Measurements from ENCODE around the gene SPDYE16. TPM values are rescaled to one million over a fixed set of nuclear protein-coding genes. Genes with fewer than 3 reads are reported as not detected.
"Not testable (repeated sequence)": the region's sequence is repeated elsewhere in the genome, so short reads cannot be mapped to it uniquely, and the experiment has no call there.

The SPDYE16 gene
- total and polyA plus RNA-seq, 4 donors: 0.05 to 0.50 (median 0.22) TPM

DNA sequence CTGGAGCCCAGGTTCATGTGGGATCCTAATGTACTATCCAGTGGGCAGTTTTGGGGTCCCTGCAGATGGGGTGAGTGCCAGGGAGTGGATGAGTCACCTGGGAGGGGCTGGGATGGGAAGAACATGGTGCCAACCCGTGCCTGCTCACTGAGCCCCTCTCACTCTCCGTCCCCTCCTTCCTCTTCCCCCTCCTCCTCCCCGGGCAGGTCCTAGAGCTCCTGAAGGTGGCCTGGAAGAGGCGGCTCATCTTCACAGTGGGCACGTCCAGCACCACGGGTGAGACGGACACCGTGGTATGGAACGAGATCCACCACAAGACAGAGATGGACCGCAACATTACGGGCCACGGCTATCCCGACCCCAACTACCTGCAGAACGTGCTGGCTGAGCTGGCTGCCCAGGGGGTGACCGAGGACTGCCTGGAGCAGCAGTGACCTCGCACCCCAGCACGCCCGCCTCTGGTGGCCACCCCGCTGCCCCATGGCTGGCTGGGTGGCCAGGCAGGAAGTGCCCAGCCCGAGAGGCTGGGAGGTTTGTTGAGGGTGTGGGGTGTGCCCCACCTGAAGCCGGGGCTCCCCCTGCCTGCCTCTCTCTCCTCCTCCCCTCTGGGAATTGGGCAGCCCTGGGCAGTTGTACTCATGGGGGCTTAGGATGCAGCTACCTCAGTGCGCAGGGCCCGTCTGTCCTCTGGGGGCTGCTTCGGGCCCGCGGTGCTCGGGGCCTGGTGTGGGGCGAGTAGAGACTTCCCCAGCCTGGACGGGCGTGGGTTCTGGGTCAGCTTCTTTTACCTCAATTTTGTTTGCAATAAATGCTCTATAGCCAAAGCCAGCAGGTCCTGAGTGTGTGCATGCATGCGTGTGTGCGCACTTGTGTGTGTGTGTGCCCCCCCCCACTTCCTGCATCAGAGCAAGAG is 37.7 kb downstream of the SPDYE16 start:
- H3K9ac ChIP-seq (ENCODE audit: low read depth in 1 of 2, low read length in 2 of 2): no peak overlapping the region
- peaks cover 0 to under 1% (median 0%) of the 10 kb centered on the region in 4 donors for H3K4me1 ChIP-seq (ENCODE audit: control insufficient read depth in 4 of 4, insufficient read depth in 4 of 4, low read length in 3 of 4)
- H3K36me3 ChIP-seq (ENCODE audit: control insufficient read depth in 4 of 4, insufficient read depth in 3 of 4, low read depth in 1 of 4, low read length in 3 of 4): peaks cover 3 to 17% (median 7%) of the 10 kb centered on the region in 4 donors
- DNase-seq (ENCODE audit: low spot score): no peak
- TF ChIP-seq HNF4A (conservative IDR thresholded peaks at IDR 0.05): no peak
- no peak for TF ChIP-seq YY1 (IDR thresholded peaks at IDR 0.05)
- H3K27me3 ChIP-seq (ENCODE audit: control insufficient read depth in 4 of 4, insufficient read depth in 4 of 4, low read length in 3 of 4): no peaks in the 10 kb centered on the region
- H3K9me3 ChIP-seq (ENCODE audit: control insufficient read depth in 4 of 4, low read length in 3 of 4): no peaks in the 10 kb centered on the region
- 96% methylated on average over 32 of the region's 32 CpGs for WGBS
- H3K27ac ChIP-seq (ENCODE audit: low read depth in 1 of 2, low read length in 2 of 2): no peak overlapping the region
- H3K4me3 ChIP-seq (ENCODE audit: low read depth in 1 of 3, low read length in 3 of 3): no peak overlapping the region

DNA sequence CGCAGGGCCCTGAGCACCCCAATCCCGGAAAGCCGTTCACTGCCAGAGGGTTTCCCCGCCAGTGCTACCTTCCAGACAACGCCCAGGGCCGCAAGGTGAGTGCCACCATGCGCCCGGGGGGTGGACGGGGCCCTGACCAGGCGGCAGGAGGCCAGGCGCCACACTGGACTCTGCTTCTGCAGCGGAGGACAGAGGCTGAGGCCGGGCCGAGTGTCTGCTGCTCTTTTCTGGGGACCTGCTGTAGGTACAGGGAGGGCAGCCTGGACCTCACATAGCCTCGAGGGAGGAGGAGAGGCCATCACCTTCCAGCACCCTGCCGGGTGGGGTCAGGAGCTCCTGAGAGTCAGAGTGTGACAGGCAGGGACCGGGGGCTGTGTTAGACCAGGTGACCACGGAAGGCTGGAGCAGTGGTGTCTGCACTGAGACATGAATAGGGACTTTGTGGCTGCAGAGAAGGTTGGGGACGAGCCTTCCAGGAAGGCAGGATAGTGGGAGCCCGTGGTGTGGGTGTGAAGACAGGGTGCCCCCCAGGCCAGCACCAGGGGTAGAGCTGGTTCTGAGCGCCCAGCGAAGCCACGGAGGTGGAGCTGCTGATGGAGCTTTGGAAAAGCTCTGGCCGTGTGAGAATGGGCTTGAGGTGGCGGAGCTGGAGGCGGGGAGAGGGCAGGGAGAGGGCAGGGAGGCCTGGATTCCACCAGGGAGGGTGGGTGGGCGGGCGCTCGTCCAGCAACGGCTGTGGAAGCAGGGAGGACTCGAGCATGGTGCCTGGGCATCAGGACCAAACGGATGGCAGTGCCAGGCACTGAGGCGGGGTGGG is 38.5 kb downstream of the SPDYE16 start:
- H3K9ac ChIP-seq (ENCODE audit: low read depth in 1 of 2, low read length in 2 of 2); H3K4me1 ChIP-seq (ENCODE audit: control insufficient read depth in 4 of 4, insufficient read depth in 4 of 4, low read length in 3 of 4); H3K27ac ChIP-seq (ENCODE audit: low read depth in 1 of 2, low read length in 2 of 2); H3K9me3 ChIP-seq (ENCODE audit: control insufficient read depth in 4 of 4, low read length in 3 of 4); H3K4me3 ChIP-seq (ENCODE audit: low read depth in 1 of 3, low read length in 3 of 3); DNase-seq (ENCODE audit: low spot score); H3K27me3 ChIP-seq (ENCODE audit: control insufficient read depth in 4 of 4, insufficient read depth in 4 of 4, low read length in 3 of 4): not testable (repeated sequence)
- 91% methylated on average over 23 of the region's 33 CpGs for WGBS
- peaks cover 3 to 17% (median 7%) of the 10 kb centered on the region in 4 donors for H3K36me3 ChIP-seq (ENCODE audit: control insufficient read depth in 4 of 4, insufficient read depth in 3 of 4, low read depth in 1 of 4, low read length in 3 of 4)

DNA sequence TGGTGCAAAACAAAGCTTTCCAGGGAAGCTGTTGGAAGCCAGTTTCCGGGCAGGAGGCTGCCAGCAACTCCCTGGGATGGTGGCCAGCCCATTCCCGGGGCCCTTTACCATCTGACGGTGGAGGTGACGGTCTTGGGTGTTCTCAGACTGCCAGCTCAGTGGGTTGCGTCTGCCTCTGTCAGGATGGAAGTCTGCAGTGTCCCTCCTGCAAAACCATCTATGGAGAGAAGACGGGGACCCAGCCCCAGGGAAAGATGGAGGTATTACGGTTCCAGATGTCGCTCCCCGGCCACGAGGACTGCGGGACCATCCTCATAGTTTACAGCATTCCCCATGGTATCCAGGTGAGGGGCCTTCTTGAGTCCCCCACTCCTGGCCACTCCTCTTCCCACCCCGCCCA is 39.9 kb downstream of the SPDYE16 start:
- DNase-seq (ENCODE audit: low spot score); H3K27ac ChIP-seq (ENCODE audit: low read depth in 1 of 2, low read length in 2 of 2); H3K27me3 ChIP-seq (ENCODE audit: control insufficient read depth in 4 of 4, insufficient read depth in 4 of 4, low read length in 3 of 4); H3K4me3 ChIP-seq (ENCODE audit: low read depth in 1 of 3, low read length in 3 of 3); H3K9me3 ChIP-seq (ENCODE audit: control insufficient read depth in 4 of 4, low read length in 3 of 4); H3K9ac ChIP-seq (ENCODE audit: low read depth in 1 of 2, low read length in 2 of 2); H3K4me1 ChIP-seq (ENCODE audit: control insufficient read depth in 4 of 4, insufficient read depth in 4 of 4, low read length in 3 of 4): not testable (repeated sequence)
- WGBS: 95% methylated on average over 12 of the region's 12 CpGs
- H3K36me3 ChIP-seq (ENCODE audit: control insufficient read depth in 4 of 4, insufficient read depth in 3 of 4, low read depth in 1 of 4, low read length in 3 of 4): peaks cover 3 to 17% (median 7%) of the 10 kb centered on the region in 4 donors

DNA sequence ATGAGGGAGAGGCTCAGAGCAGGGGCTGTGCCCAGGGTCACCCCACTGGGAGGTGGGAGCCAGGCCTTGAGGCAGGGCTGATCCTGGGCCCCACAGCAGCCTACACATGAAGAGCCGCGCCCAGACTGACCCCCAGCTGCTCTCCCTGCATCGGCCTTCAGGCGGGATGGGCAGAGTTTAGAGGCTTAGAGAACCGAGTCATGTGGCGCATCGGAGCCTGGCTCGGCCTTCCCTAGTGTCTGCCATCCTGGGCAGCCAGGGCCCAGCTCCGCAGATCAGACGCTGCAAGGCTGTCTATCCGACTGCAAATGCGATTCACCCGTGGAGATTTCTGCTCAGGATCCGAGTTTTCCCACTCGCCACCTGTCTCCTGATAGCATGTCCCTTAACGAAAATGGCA is 40.3 kb downstream of the SPDYE16 start:
- H3K9me3 ChIP-seq (ENCODE audit: control insufficient read depth in 4 of 4, low read length in 3 of 4); H3K4me3 ChIP-seq (ENCODE audit: low read depth in 1 of 3, low read length in 3 of 3); H3K27ac ChIP-seq (ENCODE audit: low read depth in 1 of 2, low read length in 2 of 2); H3K27me3 ChIP-seq (ENCODE audit: control insufficient read depth in 4 of 4, insufficient read depth in 4 of 4, low read length in 3 of 4); H3K4me1 ChIP-seq (ENCODE audit: control insufficient read depth in 4 of 4, insufficient read depth in 4 of 4, low read length in 3 of 4); DNase-seq (ENCODE audit: low spot score); H3K9ac ChIP-seq (ENCODE audit: low read depth in 1 of 2, low read length in 2 of 2): not testable (repeated sequence)
- peaks cover 3 to 17% (median 7%) of the 10 kb centered on the region in 4 donors for H3K36me3 ChIP-seq (ENCODE audit: control insufficient read depth in 4 of 4, insufficient read depth in 3 of 4, low read depth in 1 of 4, low read length in 3 of 4)
- WGBS: 96% methylated on average over 16 of the region's 16 CpGs

DNA sequence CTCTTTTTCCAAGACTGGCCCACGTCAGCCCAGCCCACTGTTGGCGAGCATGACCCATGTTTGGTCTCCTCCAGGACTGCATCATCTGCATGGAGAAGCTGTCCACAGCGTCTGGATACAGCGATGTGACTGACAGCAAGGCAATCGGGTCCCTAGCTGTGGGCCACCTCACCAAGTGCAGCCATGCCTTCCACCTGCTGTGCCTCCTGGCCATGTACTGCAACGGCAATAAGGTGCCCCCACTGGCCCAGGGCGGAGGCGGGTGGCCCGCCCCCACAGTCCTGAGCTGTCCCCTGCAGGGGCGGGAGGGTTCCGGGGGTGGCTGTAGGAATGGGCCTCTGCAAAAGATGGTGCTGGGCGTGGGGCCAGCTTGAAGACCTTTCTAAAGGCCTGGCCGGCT is 40.9 kb downstream of the SPDYE16 start:
- H3K4me3 ChIP-seq (ENCODE audit: low read depth in 1 of 3, low read length in 3 of 3); H3K4me1 ChIP-seq (ENCODE audit: control insufficient read depth in 4 of 4, insufficient read depth in 4 of 4, low read length in 3 of 4); H3K9me3 ChIP-seq (ENCODE audit: control insufficient read depth in 4 of 4, low read length in 3 of 4); H3K27me3 ChIP-seq (ENCODE audit: control insufficient read depth in 4 of 4, insufficient read depth in 4 of 4, low read length in 3 of 4); H3K27ac ChIP-seq (ENCODE audit: low read depth in 1 of 2, low read length in 2 of 2); DNase-seq (ENCODE audit: low spot score); H3K9ac ChIP-seq (ENCODE audit: low read depth in 1 of 2, low read length in 2 of 2): not testable (repeated sequence)
- 85% methylated on average over 13 of the region's 13 CpGs for WGBS
- H3K36me3 ChIP-seq (ENCODE audit: control insufficient read depth in 4 of 4, insufficient read depth in 3 of 4, low read depth in 1 of 4, low read length in 3 of 4): peaks cover 3 to 17% (median 7%) of the 10 kb centered on the region in 4 donors

DNA sequence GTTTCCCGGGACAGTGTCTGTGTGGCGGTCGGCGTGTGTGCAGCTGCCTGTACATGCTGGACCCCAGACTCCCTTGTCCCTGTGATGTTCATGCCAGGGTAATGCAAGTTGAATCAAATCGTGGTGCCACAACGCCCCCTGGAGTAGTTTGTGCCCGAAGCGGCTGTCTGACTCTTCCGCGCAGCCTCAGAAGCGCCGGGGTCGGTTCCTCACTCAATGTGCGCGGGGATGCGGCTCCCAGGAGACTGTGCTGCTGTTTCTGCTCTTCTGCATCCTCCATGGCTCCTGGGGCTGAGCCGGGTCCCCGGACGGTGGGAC is 43.2 kb downstream of the SPDYE16 start:
- 81% methylated on average over 5 of the region's 19 CpGs for WGBS
- H3K4me3 ChIP-seq (ENCODE audit: low read depth in 1 of 3, low read length in 3 of 3): not testable (repeated sequence)

DNA sequence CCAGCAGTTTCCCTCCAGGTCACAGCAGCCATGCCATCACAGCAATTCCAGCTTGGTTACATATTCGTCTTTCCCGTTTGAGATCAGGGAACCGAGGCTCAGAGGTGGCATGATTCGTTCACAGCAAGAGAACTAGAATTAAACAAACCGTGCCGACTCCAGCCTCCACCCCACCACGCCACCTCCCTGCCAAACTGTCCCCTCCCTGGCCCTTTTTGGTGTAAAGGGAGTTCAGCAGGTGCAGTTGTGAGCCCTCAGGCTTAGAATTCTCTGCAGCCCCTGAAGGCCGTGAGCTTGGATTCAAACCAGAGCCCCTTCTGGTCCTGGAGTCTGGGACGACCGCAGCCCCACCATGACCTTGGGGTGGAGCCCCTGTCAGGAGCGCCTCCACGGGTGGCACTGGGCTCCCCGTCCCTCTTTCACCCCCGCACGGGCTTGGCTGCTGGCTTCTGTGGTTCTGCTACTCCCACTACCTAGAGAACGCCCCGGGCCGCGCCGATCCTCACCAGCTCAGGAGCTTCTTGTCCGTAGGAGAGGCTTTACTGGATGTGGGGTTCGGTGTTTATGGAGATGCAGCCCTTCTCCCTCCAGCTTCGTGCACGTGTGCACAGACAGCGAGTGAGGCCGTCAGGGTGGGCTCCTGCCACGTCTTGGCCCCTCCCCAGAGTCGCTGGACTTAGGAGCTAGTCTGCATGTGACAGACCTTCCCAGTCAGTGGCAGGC is 43.7 kb downstream of the SPDYE16 start:
- H3K36me3 ChIP-seq (ENCODE audit: control insufficient read depth in 4 of 4, insufficient read depth in 3 of 4, low read depth in 1 of 4, low read length in 3 of 4); H3K9me3 ChIP-seq (ENCODE audit: control insufficient read depth in 4 of 4, low read length in 3 of 4); DNase-seq (ENCODE audit: low spot score); H3K27ac ChIP-seq (ENCODE audit: low read depth in 1 of 2, low read length in 2 of 2); H3K27me3 ChIP-seq (ENCODE audit: control insufficient read depth in 4 of 4, insufficient read depth in 4 of 4, low read length in 3 of 4); H3K4me3 ChIP-seq (ENCODE audit: low read depth in 1 of 3, low read length in 3 of 3); H3K9ac ChIP-seq (ENCODE audit: low read depth in 1 of 2, low read length in 2 of 2); H3K4me1 ChIP-seq (ENCODE audit: control insufficient read depth in 4 of 4, insufficient read depth in 4 of 4, low read length in 3 of 4): not testable (repeated sequence)
- WGBS: 87% methylated on average over 16 of the region's 28 CpGs

More for the DNA sequence above, 43.2 kb downstream of the SPDYE16 start:
- not testable (repeated sequence) for H3K27me3 ChIP-seq (ENCODE audit: control insufficient read depth in 4 of 4, insufficient read depth in 4 of 4, low read length in 3 of 4); H3K36me3 ChIP-seq (ENCODE audit: control insufficient read depth in 4 of 4, insufficient read depth in 3 of 4, low read depth in 1 of 4, low read length in 3 of 4); H3K4me1 ChIP-seq (ENCODE audit: control insufficient read depth in 4 of 4, insufficient read depth in 4 of 4, low read length in 3 of 4); DNase-seq (ENCODE audit: low spot score); H3K27ac ChIP-seq (ENCODE audit: low read depth in 1 of 2, low read length in 2 of 2); H3K9ac ChIP-seq (ENCODE audit: low read depth in 1 of 2, low read length in 2 of 2); H3K9me3 ChIP-seq (ENCODE audit: control insufficient read depth in 4 of 4, low read length in 3 of 4)
